GM21528 (cell line): ENCODE results near the gene MLLT1.
"Not testable (repeated sequence)": the region's sequence is repeated elsewhere in the genome, so short reads cannot be mapped to it uniquely, and the experiment has no call there.

Experiments used
- ATAC-seq: cut with Tn5 transposase; IDR thresholded peaks from one replicate; pipeline ENCODE4 v1.9.1; 2021; ENCODE audit warnings: mild to moderate bottlenecking, moderate library complexity; ENCODE audit not compliant: unreplicated experiment, low FRiP score

The MLLT1 gene

GRCh38 chr19:6279931-6280591 lies at the start of gene MLLT1:
TSS of gene MLLT1 (minus strand) at chr19:6279975. CDS start at chr19:6279784, 191 bp downstream.
- peak; percentile 75 for ATAC-seq

GRCh38 chr19:6326815-6327214 lies 47.0 kb upstream of the MLLT1 start:
- no peak for ATAC-seq

- no peak for ATAC-seq
These were observed 45.8 kb upstream of the MLLT1 start for GRCh38 chr19:6325614-6326013.

- no peak for ATAC-seq
These were observed 45.0 kb upstream of the MLLT1 start for GRCh38 chr19:6324757-6325156.

GRCh38 chr19:6322284-6322683 lies 42.5 kb upstream of the MLLT1 start:
- no peak for ATAC-seq

GRCh38 chr19:6319376-6319775 lies 39.6 kb upstream of the MLLT1 start:
- no peak for ATAC-seq

DNA sequence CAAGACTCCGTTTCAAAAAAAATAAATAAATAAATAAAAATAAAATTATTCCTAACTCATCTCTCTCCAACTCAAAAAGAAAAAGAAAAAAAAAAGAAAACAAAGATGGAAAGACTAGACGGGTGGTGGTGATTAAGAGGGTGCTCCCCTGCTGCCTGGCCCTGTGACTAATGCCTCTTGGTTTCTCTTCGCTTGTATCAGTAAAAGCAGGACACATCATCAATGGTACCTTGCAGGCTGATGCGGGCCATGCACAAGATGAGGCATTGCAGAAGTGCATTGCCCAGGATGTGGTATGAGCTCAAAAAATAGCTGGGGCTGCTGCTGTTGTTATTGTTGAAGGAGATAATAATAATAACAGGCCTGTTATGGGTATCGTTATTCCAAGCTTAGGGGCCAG lies 39.0 kb upstream of the MLLT1 start:
- ATAC-seq = no peak

DNA sequence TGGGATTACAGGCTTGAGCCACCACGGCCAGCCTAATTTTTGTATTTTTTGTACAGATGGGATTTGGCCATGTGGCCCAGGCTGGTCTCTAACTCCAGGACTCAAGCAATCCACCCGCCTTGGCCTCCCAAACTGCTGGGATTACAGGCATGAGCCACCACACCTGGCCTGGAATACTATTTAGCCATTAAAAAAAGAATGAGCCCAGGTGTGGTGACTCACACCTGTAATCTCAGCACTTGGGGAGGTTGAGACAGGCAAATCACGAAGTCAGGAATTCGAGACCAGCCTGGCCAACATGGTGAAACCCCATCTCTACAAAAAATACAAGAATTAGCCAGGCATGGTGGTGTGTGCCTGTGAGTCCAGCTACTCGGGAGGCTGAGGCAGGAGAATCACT lies 35.9 kb upstream of the MLLT1 start:
- not testable (repeated sequence) for ATAC-seq

GRCh38 chr19:6313398-6313969 lies 33.7 kb upstream of the MLLT1 start:
- no peak for ATAC-seq

GRCh38 chr19:6312018-6312417 lies 32.2 kb upstream of the MLLT1 start:
- ATAC-seq = no peak

- no peak for ATAC-seq
These were observed 18.6 kb upstream of the MLLT1 start for GRCh38 chr19:6298413-6298812.

- ATAC-seq = no peak
These were observed 17.4 kb upstream of the MLLT1 start for GRCh38 chr19:6297202-6297601.

- ATAC-seq = no peak
These were observed 12.2 kb upstream of the MLLT1 start for GRCh38 chr19:6292006-6292405.

GRCh38 chr19:6288737-6289136 lies 9.0 kb upstream of the MLLT1 start:
- no peak for ATAC-seq

- no peak for ATAC-seq
These were observed 7.6 kb upstream of the MLLT1 start for GRCh38 chr19:6287269-6287885.

- ATAC-seq = no peak
These were observed 6.9 kb upstream of the MLLT1 start for GRCh38 chr19:6286676-6287075.

DNA sequence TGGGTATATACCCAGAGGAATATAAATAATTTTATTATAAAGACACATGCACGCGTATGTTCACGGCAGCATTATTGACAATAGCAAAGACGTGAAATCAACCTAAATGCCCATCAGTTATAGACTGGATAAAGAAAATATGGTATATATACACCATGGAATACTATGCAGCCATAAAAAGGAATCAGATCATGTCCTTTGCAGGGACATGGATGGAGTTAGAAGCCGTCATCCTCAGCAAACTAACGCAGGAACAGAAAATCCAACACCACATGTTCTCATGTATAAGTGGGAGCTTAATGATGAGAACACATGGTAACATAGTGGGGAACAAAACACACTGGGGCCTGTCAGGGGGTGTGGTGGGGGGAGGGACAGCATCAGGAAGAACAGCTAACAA lies 2.6 kb upstream of the MLLT1 start:
- ATAC-seq = not testable (repeated sequence)

DNA sequence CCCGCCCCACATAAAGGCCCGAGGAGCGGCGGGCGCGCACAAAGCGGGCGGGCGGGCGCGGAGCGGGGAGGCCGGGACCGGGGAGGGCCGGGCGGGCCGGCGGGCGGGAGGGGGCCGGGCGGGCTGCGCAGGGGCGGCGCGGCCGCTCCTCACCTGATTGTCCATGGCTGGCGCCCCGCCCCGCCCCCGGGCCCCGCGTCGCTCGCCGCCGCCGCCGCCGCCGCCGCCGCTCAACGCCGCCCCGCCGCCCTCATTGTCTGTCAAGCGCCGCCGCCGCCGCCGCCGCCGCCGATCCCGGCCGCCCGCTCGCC lies 200 bp downstream of the MLLT1 start:
- ATAC-seq = peak; percentile 39

DNA sequence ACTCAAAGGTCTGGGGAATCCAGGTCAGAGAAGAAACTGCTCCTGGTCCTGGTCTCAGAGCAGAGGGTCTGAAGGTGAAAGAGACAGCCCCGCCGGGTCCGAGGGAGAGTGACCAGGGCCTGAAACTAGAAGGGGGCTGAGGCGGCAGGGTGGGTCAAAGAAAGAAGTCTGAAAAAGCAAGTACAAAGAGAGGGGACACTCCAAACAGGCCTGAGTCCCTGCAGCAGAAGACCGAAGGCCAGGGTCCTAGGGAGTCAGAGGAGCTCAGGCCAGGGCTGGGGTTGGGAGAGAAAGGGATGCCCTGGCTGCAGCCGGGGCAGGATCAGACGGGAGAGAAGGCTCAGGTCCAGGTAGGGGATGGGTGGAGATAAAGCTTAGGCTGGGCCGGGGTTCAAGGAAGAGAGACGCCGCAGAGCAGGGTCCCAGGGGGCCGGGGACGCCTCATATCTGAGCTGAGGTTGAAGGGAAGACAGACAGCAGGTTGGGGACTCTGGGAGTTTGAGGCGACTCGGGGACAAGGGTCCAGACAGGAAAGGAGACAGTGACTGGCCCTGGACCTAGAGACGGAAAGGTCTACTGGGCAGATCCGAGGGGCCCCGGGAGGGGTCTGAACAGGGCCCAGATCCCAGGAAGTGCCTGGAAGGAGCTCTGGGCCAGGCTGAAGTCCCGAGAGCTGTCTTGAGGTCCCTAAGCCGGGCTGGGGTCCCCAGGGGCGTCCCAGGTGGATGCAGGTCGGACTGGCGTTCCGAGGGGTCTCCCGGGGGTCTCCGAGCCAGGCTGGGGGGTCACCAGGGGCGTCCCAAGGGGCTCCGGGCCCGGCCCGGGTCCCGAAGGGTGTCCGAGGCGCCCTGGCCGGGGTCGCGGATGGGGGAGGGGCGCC lies 795 bp downstream of the MLLT1 start:
- ATAC-seq = peak; percentile 5

DNA sequence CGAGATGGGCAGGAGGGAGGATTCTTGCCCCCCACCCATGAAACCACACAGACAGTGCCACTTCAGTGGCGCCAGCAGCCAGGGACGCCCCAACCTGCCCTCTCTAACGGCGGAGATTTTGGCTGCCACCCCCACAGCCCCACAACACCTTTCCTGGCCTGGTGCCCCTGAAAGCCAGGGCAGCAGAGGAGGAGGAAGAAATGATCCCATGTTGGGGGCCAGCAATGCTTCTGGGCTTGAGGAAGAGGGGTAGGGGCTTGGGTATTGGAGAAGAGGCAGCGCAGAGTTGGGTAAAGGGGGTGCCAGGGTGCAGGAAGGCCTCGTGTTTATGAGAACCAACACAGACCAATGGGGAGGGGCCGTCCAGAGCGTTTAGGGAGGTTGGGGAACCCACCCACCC lies 1.7 kb downstream of the MLLT1 start:
- no peak for ATAC-seq

DNA sequence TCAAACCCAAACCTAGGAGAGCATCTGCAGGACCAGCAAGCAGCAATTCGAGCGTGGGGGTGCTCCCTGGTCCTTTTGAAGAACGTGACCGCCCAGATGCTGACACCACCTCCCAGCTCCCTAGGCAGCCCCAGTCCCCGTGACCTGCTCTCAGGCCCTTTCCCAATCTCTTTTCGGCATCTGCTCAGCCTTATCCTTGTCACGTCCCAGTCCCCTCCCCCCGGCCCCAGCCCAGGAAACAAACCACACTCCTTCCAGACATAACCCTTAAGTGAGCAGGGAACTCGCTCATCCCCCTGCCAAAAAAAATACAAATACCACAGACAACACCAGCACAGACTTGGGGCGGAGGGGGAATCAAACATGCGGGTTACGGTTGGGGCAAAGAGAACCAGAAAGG lies 3.3 kb downstream of the MLLT1 start:
- ATAC-seq = no peak
